HG02759 (cell line): ENCODE results near the gene RIOK2.

Experiments
- ATAC-seq: cut with Tn5 transposase; IDR thresholded peaks from one replicate; pipeline ENCODE4 v1.9.1; 2021; ENCODE audit warnings: mild to moderate bottlenecking, moderate library complexity; ENCODE audit not compliant: unreplicated experiment

RIOK2 gene

GRCh38 chr5:97131139-97131710 is 51.8 kb downstream of the RIOK2 start:
- no peak for ATAC-seq

GRCh38 chr5:97127727-97128126 is 55.3 kb downstream of the RIOK2 start:
- ATAC-seq, result no peak

- ATAC-seq, result no peak
Observed at GRCh38 chr5:97125125-97125683, 57.8 kb downstream of the RIOK2 start.

DNA sequence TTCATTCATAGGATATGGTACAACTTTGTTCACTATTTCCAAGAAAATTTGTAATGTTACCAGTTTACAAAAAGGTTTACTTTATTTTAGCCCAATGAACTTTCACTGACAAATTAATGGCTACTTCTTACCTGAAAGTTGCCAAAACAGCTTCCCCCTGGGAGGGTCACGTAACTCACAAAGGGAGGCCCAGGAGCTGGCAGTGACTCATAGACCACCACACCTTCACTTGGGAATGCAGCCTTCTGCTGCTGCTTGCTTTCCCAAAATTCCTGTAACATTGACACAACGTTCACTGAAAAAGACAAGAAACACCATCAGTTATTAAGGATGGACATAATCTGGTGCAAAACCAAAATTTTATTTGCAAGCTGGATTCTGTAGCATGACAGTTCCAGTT is 58.7 kb downstream of the RIOK2 start:
- ATAC-seq, result no peak

DNA sequence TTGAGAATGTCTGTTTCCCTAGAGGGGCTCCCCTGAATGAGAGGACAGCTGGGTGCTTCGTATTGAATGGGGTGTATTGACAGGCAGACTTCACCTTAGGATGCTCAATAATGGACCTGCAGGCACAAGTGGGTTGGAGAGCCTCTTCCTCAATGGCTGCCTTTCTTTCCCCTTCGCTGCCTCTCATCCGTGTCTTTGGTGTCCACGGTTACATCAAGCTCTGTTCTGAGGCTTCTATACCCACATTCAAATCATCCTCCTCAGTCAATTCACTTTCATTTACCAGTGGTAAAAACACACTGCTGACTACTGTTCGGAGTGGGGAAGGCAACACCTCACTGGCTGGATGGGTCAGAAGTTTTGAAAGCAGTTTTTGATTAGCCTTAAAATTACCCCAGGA is 61.2 kb downstream of the RIOK2 start:
- no peak for ATAC-seq

- no peak for ATAC-seq
Observed at GRCh38 chr5:97120195-97120594, 62.9 kb downstream of the RIOK2 start.

DNA sequence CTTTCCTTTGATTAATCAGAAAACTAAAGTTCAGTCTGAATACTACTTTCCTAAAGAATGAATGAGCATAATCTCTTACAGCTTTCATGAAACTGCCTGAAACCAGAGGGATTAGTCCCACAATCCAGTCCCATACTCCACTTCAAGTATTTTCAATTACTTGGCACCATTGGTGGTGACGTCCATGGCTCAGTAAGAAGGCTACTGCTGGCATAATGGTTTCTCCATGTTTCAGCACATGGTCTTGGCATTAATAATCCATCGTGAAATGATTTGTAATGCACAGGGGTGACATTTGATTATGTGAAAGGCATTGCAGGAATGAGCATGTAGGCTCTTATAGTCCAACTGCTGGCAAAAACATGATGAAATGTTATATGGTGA is 64.0 kb downstream of the RIOK2 start:
- ATAC-seq, result no peak

GRCh38 chr5:97118261-97119006 is 64.6 kb downstream of the RIOK2 start:
- ATAC-seq, result no peak

GRCh38 chr5:97115932-97116331 is 67.1 kb downstream of the RIOK2 start:
- no peak for ATAC-seq

DNA sequence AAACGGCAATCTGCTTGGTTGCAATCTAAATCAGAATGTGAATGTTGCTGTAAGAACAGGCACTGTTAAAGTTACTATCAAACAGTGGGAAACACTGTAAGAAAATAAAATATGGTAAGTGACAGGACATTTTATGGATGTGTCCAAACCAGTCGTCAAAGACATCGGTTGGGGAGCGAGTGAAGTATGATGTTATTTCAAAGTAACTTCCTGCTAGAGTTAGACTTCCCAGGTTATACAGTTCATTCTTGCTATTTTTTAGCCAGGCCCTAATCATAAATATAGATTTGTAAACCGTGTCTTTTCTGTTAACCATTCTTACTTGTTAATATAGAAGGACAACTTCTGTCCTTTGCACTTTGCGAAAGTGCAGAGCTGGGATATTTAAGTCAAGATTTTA is 70.8 kb downstream of the RIOK2 start:
- no peak for ATAC-seq

GRCh38 chr5:97111616-97112015 is 71.4 kb downstream of the RIOK2 start:
- ATAC-seq, result no peak

GRCh38 chr5:97111004-97111403 is 72.0 kb downstream of the RIOK2 start:
- ATAC-seq, result no peak
